HG03135 (cell line): ENCODE data around the gene ITPRID1.
"Not testable (repeated sequence)": the region's sequence is repeated elsewhere in the genome, so short reads cannot be mapped to it uniquely, and the experiment has no call there.

ENCODE experiments used
- ATAC-seq: cut with Tn5 transposase; IDR thresholded peaks from one replicate; pipeline ENCODE4 v1.9.1; 2021; ENCODE audit warnings: mild to moderate bottlenecking, moderate library complexity; ENCODE audit not compliant: unreplicated experiment

Gene ITPRID1

DNA sequence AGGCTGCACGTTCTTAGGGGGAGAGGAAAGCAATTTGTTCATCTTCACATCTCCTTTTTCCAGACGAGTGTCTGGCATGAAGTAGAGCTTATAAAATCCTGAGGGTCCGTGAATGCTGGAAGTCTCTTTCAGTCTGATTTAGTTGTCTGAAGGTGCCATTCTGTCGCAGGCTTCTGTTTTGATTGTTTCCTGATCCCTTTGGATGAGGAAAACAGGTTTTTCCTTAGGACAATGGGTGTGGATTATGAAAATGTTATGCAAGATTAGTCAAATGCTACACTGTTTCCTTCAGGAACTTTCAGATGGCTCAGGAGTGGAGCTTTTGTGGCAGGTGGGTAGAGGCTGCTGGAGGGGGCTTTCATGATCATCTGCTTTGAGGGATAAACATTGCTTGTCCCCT is at the start of gene ITPRID1:
TSS of gene ITPRID1 (plus strand) at position 301 of the 400 bp plus-strand sequence. CDS start 38,935 bp downstream, outside the sequence.
- no peak for ATAC-seq

DNA sequence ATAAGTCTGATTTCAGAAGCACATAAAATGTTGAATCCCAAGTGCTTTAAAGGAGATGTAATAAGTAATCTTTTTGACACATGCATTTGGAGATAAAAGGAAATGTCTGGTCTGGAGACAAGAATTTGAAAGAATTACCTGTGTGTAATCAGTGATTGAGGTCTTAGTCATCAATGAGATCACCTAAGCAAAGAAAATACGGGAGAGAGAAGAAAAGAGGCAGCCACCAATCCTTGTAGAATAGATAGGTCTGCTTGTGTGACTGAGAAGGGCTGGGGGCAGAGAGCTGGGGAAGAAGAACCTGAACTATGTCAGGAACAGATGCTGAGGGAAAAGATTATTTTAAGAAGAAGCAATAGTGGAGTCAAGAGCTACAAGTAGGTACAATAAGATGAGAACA is 49.3 kb upstream of the ITPRID1 start:
- no peak for ATAC-seq

GRCh38 chr7:31465285-31465684 is 48.6 kb upstream of the ITPRID1 start:
- ATAC-seq = no peak

DNA sequence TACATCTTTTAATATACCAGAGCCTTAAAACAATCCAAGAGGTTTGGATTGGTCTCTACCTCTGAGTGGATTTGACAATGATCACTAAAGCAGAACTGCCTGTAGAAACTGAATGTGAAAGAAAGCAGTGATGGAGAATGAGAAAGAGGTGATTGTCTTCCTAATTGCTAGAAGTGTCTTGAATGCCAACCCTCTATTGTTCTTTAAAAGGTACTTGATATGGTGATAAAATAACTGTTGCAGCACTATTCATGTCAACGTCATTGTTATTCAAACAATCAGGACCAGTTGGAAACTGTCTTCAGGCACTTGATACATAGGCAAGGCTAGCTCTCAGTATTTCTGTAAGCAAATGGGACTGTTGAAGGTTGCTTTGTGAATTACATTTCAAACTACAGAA is 47.9 kb upstream of the ITPRID1 start:
- no peak for ATAC-seq

DNA sequence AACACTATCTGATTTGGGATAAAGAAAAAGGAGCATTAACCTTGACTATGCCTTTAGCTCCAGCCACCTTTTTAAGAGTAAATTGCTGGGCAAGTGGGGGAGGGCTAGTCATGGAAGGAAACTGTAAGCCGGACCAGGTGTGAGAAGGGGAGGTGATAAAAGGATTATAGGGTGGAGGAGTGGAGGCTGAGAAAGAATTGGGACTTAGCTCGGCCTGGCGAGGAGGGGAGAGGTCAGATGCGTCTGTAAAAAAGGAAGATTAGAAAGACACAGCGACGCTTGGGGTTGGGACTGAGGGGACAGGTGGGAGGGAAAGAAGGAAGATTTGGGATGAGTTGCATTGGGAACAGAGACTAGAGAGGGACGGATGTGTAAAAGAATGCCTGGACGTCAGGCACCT is 43.0 kb upstream of the ITPRID1 start:
- ATAC-seq = not testable (repeated sequence)

- ATAC-seq = no peak
Observed at GRCh38 chr7:31475368-31475767, 38.5 kb upstream of the ITPRID1 start.

DNA sequence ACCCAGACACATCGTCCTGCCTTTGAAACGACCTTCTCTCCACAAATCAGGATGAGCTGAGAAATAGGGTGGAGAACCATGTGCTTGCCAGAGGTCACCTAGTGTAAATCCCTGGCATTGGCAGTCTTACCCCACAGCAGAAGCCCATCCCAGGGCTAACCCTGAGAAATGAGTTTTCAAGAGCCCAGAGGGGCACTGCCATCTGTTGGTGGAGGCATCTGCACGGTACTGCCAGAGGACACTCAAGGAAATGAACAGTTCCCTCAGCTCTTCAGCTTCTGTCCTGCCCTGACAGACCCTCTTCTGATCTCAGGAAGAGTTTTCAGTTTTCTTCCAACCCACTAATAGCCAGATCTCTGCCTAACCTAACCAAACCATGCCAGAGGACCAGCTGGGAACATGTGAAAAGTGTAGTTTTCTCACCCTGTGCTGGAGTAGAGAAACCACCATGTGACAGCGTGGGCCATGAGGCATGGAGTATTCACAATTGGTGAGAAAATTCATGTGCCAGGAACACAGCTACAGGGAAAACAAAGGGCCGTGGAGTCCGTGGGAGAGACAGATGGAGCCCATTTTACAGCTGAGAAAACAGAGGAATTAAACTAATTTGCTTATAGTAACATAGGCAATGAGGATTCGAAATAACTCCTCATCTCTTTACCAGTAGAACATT is 37.7 kb upstream of the ITPRID1 start:
- no peak for ATAC-seq

- no peak for ATAC-seq
Observed at GRCh38 chr7:31476941-31477677, 36.8 kb upstream of the ITPRID1 start.

DNA sequence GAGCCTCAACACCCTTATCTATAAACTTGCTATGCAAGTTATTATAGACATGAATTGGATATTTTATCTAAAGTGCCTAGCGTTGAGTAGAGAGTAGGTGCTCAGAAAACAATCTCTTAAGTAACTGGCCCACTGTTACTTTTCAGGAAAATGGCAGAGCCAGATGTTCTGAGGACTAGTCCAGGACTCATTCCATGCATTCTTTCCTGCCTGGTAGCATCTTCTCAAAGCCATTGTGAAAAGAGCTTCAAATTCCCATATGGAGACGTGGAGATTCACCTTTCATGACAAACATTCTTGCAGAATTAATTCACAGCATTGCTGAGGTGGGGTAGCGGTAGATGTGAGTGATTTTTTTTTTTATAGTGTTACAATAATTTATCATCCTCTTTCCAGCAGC is 35.9 kb upstream of the ITPRID1 start:
- ATAC-seq = no peak

GRCh38 chr7:31478721-31479120 is 35.2 kb upstream of the ITPRID1 start:
- ATAC-seq = no peak

DNA sequence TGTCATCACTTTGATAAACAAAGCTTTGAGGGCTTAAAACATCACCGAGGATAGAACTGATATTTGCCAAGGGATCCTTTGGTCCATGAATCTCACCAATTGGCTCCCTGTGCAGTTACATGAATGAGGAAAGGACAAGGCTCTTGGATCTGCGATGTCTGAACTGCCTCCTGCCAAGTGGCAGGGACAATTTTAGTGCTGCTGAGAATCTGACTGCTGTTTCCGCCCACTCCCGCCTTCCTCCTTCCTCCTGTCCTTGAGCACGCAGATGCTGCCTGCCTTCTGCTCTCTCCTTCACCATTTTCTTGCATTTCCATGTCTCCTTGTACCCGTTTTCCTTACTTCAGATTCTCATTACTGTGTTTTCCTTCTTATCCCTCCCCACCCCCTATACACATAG is 26.8 kb upstream of the ITPRID1 start:
- no peak for ATAC-seq

- no peak for ATAC-seq
Observed at GRCh38 chr7:31487476-31487875, 26.4 kb upstream of the ITPRID1 start.

- ATAC-seq = peak; percentile 98
Observed at GRCh38 chr7:31488562-31489203, 25.2 kb upstream of the ITPRID1 start.

- no peak for ATAC-seq
Observed at GRCh38 chr7:31490796-31491314, 23.0 kb upstream of the ITPRID1 start.

GRCh38 chr7:31492086-31492485 is 21.8 kb upstream of the ITPRID1 start:
- ATAC-seq = no peak

DNA sequence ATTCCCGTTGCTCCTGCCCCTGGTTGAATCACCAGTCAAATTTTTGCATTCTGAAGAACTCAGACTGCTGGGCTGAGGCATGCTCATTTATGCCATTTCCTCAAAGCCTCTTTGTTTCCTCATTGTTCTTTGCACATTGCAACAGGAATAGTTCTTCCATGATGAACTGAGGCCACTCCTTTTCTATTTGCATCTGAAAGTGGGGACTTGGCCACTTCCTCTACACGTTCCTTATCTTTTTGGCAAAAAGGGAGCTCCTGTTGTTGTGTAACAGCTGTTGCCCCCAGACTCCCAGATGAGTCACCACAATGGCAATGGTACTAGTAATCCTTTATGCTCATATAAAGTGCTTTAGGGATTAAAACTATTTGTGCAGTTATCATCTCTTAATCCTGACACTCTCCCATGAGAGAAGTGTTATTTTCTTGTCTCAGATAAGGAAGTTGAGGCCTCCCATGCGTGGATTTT is 20.1 kb upstream of the ITPRID1 start:
- no peak for ATAC-seq

DNA sequence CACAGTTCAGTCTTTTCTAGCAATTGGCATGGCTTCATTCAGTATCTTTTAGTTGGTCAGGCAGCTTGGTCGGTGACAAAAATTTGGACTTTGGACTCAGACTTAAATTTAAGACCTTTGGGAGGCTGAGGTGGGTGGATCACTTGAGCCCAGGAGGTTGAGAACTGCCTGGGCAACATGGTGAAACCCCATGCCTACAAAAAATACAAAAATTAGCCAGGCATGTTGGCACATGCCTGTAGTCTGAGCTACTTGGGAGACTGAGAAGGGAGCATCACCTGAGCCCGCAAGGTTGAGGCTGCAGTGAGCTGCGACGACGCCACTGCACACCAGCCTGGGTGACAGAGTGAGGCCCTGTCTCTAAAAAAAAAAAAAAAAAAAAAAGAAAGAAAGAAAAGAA is 19.5 kb upstream of the ITPRID1 start:
- no peak for ATAC-seq

- no peak for ATAC-seq
Observed at GRCh38 chr7:31495653-31496052, 18.2 kb upstream of the ITPRID1 start.

GRCh38 chr7:31497516-31497915 is 16.4 kb upstream of the ITPRID1 start:
- ATAC-seq = no peak

GRCh38 chr7:31500656-31501055 is 13.2 kb upstream of the ITPRID1 start:
- no peak for ATAC-seq

- no peak for ATAC-seq
Observed at GRCh38 chr7:31508823-31509222, 5.1 kb upstream of the ITPRID1 start.

- no peak for ATAC-seq
Observed at GRCh38 chr7:31512166-31512565, 1.7 kb upstream of the ITPRID1 start.
